Measurements from ENCODE around the gene OR10H5. TPM values are rescaled to one million over a fixed set of nuclear protein-coding genes. Genes with fewer than 3 reads are reported as not detected.

Gene OR10H5
- total and polyA plus RNA-seq, 10 of the 15 experiments (the other 5 are each of a cell fraction or from before 2014, with no cell fraction given): not detected

- ATAC-seq (no peak), DNase-seq (ENCODE audit: low read depth, low spot score) (no peak), FAIRE-seq (no peak)
- TF ChIP-seq CTCF (IDR thresholded peaks at IDR 0.05 in 2 of 3, conservative IDR thresholded peaks at IDR 0.05 in 1 of 3; ENCODE audit: control insufficient read depth in 2 of 3, extremely low read depth in 1 of 3, insufficient read depth in 1 of 3, low read depth in 3 of 3, low read length in 3 of 3) (no peak), SRF (IDR thresholded peaks at IDR 0.05; ENCODE audit: low read depth in 2 of 2, low read length in 2 of 2) (no peak), PRDM15 (CRISPR knock-in tag; IDR thresholded peaks at IDR 0.05) (no peak), RCOR1 (conservative IDR thresholded peaks at IDR 0.05; ENCODE audit: low read depth, low read length) (no peak), ELK1 (IDR thresholded peaks at IDR 0.05; ENCODE audit: low read depth, low read length) (no peak), USF1 (IDR thresholded peaks at IDR 0.05; ENCODE audit: borderline replicate concordance, extremely low read length, insufficient read depth, low read depth, low read length) (no peak), ZNF384 (IDR thresholded peaks at IDR 0.05; ENCODE audit: borderline replicate concordance, low read depth, low read length) (no peak), SPI1 (IDR thresholded peaks at IDR 0.05; ENCODE audit: borderline replicate concordance, insufficient read depth, low read depth, low read length) (no peak), NFXL1 (IDR thresholded peaks at IDR 0.05; ENCODE audit: borderline replicate concordance) (no peak), FOS (IDR thresholded peaks at IDR 0.05; ENCODE audit: borderline replicate concordance, extremely low read depth, insufficient read length) (no peak), USF2 (IDR thresholded peaks at IDR 0.05; ENCODE audit: borderline replicate concordance, low read depth, low read length) (no peak), E2F4 (IDR thresholded peaks at IDR 0.05; ENCODE audit: low read depth, low read length) (no peak)
- no peak overlapping the region for H3K4me3 ChIP-seq
- in situ Hi-C loops (cut with MboI): no loop called here
- H3K36me3 ChIP-seq (ENCODE audit: control insufficient read depth in 2 of 2, insufficient read depth in 2 of 2, low read length in 1 of 2): no peaks in the 10 kb centered on the region
- no peaks in the 10 kb centered on the region for H3K9me3 ChIP-seq (replicated peaks; ENCODE audit: control insufficient read depth, insufficient read depth, low read length)
- H2AFZ ChIP-seq (ENCODE audit: control insufficient read depth, low read depth, low read length): no peak overlapping the region
- no peaks in the 10 kb centered on the region for H3K79me2 ChIP-seq (ENCODE audit: control insufficient read depth, insufficient read depth, low read length)
- intact Hi-C loops (cut with micrococcal nuclease; ENCODE audit: unreplicated experiment): no loop called here
- WGBS (ENCODE audit: insufficient coverage, insufficient replicate concordance, low lambda C conversion rate, missing lambda C conversion rate): 3% methylated on average over 5 of the region's 6 CpGs
- SMC1A ChIA-PET (ENCODE audit: uncharacterized antibody, unreplicated experiment): no interaction called here
- no TSS peak for BruUV-seq (replicated peaks)
- no peak overlapping the region for H3K27ac ChIP-seq (ENCODE audit: control insufficient read depth, insufficient read depth)
- no peak overlapping the region for H3K4me2 ChIP-seq (ENCODE audit: control insufficient read depth, insufficient read depth)
- H4K20me1 ChIP-seq (ENCODE audit: control insufficient read depth, insufficient read depth): no peaks in the 10 kb centered on the region
- POLR2A ChIA-PET: no interaction called here
- H3K9ac ChIP-seq (ENCODE audit: control insufficient read depth, insufficient read depth, low read length): no peak overlapping the region
- RAD21 ChIA-PET (ENCODE audit: unreplicated experiment): no interaction called here
- H3K4me1 ChIP-seq (ENCODE audit: control insufficient read depth, insufficient read depth, low read length): no peaks in the 10 kb centered on the region
- H3K27me3 ChIP-seq (replicated peaks in 1 of 2; ENCODE audit: control insufficient read depth in 2 of 2, insufficient read depth in 2 of 2, low read length in 1 of 2): no peaks in the 10 kb centered on the region
- CTCF ChIA-PET: no interaction called here
Observed at GRCh38 chr19:15790096-15790495, 2.6 kb downstream of the OR10H5 start.
